Measurements from ENCODE around the gene KLHL36.
"Not testable (repeated sequence)": the region's sequence is repeated elsewhere in the genome, so short reads cannot be mapped to it uniquely, and the experiment has no call there.

Gene KLHL36

DNA sequence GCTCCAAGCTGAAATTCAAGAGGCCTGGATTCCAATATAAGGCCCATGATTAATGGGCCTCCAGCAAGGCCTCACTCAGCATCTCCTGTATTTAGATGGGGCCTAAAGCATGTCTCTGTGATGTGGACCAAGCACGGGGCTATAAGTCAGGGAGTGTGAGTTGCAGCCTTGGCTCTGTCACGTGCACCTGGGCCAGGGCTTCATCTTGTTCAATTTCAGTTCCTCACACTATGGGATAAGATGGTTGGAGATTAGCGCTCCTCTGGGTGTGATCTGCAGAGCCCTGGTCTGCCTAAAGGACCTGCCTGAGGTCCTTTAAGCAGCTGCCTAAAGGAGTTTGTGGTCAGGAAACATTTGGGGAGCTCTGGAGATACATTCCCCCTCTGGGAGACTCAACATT is 25.2 kb downstream of the KLHL36 start:
- no peak for DNase-seq

DNA sequence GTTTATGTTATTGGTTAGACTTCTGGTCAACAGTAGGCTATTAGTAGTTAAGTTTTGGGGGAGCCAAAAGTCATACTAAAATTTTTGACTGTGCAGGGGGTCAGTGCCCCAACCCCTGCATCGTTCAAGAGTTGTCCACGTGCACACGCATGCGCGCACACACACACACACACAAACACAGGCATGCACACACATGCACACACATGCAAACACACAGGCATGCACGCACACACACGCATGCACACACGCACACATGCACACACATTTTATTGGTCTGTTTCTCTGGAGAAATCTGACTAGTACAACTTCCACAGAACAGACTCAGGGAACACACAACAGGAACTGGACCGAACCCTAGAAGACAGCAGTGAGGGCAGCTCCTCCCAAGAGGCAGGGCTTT is 27.1 kb downstream of the KLHL36 start:
- DNase-seq: no peak

- no peak for DNase-seq
Measured at GRCh38 chr16:84675884-84676283, 27.6 kb downstream of the KLHL36 start.

- no peak for DNase-seq
Measured at GRCh38 chr16:84677017-84677803, 28.9 kb downstream of the KLHL36 start.

GRCh38 chr16:84677849-84678248 is 29.5 kb downstream of the KLHL36 start:
- DNase-seq: no peak

GRCh38 chr16:84678541-84678940 is 30.2 kb downstream of the KLHL36 start:
- no peak for DNase-seq

DNA sequence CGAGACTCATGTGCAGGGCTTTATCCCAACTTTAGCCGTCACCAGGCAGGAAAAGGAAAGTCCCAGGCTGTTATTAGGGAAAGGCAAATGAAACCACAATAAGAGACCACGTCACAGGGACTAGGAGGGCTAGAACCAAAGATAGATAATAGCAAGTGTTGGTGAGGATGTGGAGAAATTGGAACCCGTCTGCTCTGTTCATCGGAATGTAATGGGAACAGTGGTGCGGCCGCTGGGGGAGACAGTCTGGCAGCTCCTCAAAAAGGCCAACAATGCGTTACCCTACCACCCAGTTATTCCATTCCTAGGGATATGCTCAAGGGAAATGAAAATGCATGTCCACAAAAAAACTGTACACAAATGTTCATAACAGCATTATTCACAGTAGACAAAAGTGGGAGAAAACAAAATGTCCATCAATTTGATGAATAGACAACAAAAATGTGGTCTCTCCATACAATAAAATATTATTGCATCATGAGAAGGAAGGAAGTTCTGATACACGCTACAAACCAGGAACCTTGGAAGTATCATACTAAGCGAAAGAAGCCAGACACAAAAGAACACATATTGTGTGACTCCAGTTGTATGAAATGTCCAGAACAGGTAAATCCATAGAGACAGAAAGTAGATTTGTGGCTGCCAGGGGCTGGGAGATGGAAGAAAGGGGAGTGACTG is 32.0 kb downstream of the KLHL36 start:
- DNase-seq: no peak

GRCh38 chr16:84680843-84681629 is 32.7 kb downstream of the KLHL36 start:
- no peak for DNase-seq

- DNase-seq: no peak
Measured at GRCh38 chr16:84683691-84684591, 35.6 kb downstream of the KLHL36 start.

DNA sequence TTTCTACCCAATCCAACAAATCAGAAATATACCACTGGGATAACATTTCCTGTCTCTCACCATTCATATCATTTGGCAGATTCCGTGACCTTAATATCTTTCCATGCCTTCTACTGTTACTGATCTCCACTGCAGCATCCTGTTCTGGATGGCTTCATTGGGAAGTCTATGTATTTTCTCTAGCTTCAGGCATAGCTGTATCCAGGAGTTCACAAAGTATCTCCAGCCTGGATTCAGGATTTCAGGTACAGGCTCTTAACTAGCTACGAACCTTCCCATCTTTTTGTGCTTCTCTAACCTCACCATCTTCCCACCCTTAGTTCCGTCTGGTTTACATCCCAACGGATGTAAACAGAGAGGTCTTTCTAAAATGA is 36.3 kb downstream of the KLHL36 start:
- DNase-seq: no peak

DNA sequence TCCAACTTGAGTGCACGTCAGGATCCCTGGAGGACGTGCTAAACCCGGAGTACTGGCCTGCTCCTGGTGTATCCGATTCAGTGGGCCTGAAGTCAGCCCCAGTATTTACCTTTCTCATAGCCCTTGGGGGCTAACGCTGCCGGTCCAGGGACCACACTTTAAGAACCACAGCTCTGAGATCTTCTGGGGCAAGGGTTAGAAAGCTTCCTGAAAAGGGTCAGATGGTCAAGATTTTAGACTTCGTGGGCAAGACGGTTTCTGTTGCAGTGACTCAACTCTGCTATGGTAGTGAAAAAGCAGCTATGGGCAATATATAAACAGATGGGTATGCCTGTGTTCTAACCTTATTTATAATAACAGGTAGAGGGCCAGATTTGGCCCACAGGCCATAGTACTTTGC is 36.9 kb downstream of the KLHL36 start:
- DNase-seq: no peak

DNA sequence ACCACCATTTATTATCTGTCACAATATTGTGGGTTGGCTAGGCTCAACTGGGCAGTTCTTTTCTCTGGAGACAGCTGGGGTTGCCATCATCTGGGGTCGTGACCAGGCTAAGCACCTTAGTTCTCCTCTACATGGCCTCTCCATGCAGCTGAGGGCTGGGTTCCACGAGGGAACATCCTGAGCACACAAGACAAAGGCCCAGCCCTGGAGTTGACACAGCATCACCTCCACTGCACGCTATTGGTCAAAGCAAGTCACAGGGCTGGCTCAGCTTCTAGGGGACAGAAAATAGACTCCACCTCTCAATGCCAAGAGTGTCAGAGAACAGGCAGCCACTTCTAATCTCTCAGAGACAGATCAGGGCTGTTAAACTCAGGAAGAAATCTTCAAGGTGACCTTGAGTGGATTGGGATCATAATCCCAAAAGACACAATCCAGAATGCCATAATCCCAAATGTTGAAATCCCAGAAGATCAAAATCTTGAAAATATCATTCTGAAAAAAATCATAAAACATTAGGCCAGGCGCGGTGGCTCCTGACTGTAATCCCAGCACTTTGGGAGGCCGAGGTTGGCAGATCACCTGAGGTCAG is 38.5 kb downstream of the KLHL36 start:
- DNase-seq: no peak

DNA sequence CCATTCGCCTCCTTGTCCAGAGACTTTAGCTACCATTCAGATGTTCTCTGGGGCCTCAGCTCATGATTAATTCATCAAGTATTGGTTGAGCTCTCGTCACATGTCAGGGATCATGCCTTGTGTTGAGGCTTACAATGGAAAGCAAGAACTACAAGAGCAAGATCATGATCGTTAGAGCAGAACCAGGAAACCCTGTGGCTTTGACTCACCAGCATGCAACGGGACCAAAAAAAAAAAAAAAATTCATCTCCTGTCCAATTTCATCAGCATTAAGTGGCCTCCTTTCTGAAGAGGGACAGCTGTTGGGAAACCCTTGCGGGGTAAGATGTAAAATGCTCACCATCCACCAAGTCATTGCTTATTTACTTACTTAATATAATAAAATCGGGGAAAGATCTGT is 39.4 kb downstream of the KLHL36 start:
- DNase-seq: no peak

- DNase-seq: not testable (repeated sequence)
Measured at GRCh38 chr16:84688163-84688562, 39.9 kb downstream of the KLHL36 start.

- DNase-seq: no peak
Measured at GRCh38 chr16:84689111-84689510, 40.8 kb downstream of the KLHL36 start.

GRCh38 chr16:84690088-84690819 is 41.9 kb downstream of the KLHL36 start:
- no peak for DNase-seq

DNA sequence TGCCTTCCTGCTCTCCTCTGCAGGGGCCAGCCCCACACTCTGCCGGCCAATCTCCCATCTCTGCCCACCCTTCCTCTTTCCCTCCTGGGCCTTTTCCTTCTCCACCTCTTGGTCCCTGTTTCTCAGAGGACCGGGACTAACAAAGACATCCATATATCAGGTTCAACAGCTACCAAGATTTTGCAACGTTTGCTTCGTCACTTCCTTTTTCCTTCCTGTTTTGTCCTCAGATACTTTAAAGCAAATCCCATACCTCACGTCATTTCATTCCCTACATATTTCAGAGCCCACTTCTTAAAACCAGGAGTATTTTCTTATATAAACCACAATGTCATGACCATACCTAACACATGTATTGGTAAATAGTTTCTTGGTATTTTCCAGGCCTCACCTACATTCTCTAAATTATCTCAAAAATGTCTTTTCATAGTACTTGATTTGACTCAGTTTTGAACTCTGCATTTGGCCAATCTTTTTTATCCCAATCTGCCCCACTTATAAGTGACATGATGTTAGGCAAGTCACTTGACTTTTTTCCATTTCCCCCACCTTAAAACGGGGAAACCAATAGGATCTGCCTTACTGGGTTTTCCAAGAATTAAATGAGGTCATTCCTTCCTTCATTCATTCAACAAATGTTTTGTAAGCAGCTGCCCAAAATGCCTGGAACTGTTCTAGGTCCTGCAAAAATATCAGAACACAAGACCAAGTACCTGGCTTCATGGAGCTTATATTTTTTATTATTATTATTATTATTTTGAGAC is 44.3 kb downstream of the KLHL36 start:
- no peak for DNase-seq

DNA sequence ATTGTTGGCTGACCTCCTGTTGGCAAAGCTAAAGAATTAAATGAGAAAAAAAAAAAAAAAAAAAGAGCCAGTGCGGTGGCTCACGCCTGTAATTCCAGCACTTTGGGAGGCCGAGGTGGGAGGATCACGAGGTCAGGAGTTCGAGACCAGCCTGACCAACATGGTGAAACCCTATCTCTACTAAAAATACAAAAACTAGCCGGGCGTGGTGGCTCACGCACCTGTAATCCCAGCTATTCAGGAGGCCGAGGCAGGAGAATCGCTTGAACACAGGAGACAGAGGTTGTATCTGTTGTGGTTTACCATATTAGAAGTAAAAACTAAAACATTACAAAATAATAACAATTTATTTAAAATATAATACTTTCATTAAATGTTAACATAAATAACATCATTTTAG is 45.6 kb downstream of the KLHL36 start:
- not testable (repeated sequence) for DNase-seq

GRCh38 chr16:84694980-84695379 is 46.7 kb downstream of the KLHL36 start:
- no peak for DNase-seq

GRCh38 chr16:84699147-84699711 is 50.9 kb downstream of the KLHL36 start:
- DNase-seq: no peak

Measured in CD4-positive, alpha-beta T cell treated with Interleukin-12 subunit alpha and Interleukin-12 subunit beta, for 1 hour (primary cell).